HG02571 (cell line): Measurements from ENCODE around the gene TTC22.

ENCODE experiments used
- ATAC-seq: cut with Tn5 transposase; IDR thresholded peaks from one replicate; pipeline ENCODE4 v1.9.1; 2021; ENCODE audit warnings: mild to moderate bottlenecking, moderate library complexity; ENCODE audit not compliant: unreplicated experiment

The TTC22 gene

DNA sequence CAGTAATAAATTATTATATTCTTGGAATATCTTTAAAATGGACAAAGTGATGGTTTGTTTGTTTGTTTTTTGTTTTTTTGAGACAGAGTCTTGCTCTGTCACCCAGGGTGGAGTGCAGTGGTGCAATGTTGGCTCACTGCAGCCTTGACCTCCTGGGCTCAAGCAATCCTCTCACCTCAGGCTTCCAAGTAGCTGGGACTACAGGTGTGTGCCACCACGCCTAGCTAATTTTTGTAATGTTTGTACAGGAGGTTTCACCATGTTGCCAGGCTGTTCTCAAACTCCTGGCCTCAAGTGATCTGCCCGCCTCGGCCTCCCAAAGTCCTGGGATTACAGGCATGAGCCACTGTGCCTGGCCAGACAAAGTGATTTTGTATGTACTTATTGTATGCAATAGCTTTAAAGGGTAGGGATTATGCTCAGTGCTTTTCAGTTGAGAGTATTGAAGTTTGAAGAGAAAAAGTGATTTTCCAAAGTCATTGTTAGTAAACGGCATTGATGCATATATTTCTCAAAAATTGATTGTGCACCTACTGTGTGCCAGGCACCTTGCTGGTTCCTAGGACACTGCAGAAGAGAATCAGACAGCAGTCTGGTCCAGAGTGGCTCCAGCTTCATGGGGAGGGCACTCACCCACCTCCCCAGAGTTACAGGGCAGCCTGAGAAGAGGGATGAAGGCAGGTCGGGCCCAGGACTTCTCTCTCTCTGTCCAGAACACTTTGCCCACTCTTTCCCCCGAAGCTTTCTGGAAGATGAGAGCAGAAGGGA is 34.2 kb upstream of the TTC22 start:
- no peak for ATAC-seq

DNA sequence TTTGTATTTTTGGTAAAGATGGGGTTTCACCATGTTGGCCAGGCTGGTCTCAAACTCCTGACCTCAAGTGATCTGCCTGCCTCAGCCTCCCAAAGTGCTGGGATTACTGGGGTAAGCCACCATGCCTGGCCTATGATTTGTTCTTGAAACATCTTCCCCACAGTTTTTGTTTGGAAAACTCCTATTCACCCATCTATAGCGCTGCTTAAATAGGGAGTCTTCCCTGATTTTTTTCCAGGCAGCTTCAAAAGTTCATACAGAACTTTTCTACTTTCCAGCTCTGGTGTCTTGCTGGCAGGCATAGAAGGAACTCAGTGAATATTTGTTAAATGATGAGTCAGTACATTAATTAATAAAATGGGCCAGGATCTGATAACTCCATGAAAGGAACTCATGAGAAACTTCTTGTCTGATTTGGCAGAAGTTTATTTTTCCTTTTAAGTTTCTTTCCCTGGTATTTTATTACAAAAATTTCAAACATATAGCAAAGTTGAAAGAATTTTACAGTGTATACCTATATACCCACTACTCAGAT is 33.0 kb upstream of the TTC22 start:
- ATAC-seq, result no peak

DNA sequence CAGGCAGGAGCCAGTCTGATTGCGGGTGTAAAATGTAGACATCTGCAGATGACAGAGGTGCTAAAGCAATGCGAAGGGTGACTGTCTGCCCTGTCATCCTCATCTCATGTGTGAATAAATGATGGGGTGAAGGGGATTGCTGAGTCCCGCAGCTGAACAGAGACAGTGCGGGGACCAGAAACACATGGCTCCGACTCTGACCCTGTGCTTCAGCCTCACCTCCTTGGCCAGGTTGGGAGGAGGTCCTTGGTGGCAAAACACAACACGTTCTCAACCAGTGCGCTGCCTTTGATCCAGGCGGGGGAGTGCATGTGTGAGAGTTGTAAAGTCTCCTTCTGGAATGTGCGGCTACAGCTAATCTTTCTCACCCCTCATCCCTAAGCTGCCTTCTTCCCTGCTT is 32.0 kb upstream of the TTC22 start:
- ATAC-seq, result no peak

DNA sequence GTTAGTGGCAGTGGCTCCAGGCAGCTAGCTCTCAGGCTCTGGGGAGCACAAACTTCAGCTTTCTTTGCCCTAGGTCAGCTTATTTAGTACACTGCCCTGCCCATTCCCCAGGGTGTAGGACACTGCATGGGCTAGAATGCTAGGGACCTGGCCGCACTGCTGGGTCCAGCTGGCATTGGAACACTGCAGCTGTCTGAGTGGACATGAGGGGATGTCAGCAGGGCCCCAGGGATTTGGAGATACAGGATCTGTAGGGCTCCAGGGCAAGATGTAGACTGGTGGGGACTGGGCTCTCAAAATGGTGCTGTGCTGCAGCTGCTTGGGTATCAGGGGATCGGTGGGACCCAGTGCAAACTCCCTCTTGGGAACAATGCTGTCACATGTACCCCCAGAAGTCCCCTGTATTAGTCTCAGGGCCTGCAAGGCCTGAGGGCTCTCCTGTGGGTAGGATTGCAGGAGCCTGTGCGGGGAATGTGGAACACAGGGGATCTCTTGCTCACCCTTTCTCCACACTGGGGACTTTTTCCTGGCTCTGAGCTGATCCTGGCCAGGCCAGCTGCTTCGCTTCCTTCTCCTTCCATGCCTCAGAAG is 25.2 kb upstream of the TTC22 start:
- ATAC-seq, result no peak

DNA sequence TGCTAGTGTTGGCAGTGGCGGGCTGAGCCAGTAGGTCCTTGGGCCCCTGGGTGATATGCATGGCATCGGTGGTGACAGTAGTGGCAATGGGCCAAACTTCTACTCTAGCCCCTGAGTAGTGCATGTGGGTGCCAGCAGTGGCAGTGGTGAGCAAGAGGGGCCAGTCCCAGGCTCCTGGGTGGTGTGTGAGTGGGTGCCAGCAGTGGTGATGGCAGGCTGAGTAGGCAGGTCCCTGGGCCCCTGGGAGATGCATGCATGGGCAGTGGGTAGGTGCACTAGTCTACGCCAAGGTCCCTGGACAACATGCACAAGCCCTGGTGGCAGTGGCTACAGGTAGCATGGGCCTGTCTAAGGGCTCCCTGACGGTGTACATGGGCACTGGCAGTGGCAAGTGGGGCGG is 24.6 kb upstream of the TTC22 start:
- ATAC-seq, result no peak

DNA sequence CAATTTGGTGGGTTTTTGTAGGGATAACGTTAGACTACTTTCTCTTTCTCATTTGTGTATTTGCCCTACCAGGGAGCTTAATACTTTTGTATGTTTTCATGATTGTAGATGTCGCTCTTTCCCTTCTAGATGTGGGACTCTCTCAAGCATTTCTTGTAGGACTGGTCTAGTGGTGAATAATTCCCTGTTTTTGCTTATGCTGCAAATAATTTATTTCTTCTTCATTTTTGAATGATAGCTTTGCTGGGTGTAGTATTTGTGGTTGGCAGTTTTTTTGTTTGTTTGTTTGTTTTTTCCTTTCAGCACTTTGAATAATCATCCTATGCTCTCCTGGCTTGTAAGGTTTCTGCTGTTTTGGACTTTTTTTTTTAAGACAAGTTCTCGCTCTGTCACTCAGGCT is 22.5 kb upstream of the TTC22 start:
- ATAC-seq, result no peak

DNA sequence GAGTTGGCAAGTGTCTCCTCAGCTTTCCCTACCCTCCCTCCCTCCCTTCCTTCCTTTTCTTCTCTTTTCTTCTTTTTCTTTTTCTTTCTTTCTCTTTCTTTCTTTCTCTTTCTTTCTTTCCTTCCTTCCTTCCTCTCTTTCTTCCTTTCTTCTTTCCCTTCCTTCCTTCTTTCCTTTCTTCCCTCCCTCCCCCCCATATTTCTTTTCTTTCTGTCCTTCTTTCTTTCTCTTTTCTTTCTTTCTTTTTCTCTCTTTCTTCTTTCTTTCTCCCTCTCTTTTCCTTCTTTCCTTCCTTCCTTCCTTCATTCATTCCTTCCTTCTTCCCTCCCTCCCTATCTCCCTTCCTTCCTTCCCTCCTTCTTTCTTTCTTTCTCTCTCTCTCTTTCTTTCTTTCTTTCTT is 18.6 kb upstream of the TTC22 start:
- no peak for ATAC-seq

DNA sequence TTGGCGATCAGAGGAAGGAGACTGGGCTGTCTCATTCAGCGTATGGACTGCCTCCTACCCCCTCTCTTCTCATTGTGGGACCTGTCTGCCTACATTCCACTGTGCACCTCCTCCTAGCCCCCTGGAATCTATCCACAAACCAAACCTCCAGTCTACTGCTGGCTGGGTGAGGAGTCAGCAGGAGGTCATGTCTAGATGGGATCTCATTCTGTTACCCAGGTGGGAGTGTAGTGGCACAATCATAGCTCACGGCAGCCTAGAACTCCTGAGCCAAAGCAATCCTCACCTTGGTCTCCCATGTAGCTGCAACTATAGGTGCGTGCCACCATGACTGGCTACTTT is 18.0 kb upstream of the TTC22 start:
- ATAC-seq, result no peak

DNA sequence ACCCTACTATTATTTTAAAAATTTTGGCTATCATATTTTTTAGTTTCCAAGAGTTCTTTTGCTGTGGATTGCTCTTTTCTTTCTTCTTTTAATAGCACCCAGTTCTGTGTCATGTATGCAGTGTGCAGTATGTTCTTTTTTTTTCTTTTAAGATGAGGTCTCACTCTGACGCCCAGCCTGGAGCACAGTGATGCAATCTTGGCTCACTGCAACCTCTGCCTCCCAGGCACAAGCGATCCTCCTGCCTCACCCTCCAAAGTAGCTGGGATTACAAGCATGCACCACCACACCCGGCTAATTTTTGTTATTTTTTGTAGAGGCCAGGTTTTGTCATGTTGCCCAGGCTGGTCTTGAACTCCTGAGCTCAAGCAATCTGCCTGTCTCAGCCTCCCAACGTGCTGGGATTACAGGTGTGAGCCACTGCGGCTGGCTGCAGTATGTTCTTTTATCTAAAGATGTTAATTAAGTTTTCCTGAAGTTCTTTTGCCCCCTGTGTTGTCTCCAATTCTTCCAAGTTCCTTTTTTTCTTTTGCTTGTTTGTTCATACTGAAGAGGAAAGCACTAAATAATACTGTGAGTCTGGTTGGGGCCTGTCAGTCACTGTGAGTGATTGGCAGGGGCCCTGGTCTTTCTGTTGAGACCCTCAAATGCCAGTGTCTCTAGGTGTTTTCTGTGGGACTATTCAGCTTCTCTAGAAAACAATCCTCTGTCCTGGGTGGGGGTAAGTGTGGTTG is 17.5 kb upstream of the TTC22 start:
- no peak for ATAC-seq

DNA sequence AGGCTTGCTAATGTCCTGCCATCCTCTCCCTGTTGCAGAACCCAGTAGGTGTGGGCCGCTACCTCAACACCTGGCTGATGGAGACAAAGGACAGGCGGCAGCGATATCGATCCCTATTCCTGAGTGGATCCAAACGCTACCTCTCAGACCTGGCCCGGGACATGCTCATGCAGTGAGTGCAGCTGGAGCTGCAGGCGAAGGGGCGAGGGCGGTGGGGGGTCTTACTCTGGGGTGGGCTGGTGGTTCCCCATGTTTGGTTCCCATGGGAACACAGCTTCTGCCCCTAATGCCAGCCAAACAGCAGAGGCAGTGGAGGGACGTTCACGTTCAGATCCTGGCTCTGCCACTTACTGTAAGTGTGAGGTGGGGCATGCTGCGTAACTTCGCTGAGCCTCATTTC is 15.8 kb upstream of the TTC22 start:
- no peak for ATAC-seq

DNA sequence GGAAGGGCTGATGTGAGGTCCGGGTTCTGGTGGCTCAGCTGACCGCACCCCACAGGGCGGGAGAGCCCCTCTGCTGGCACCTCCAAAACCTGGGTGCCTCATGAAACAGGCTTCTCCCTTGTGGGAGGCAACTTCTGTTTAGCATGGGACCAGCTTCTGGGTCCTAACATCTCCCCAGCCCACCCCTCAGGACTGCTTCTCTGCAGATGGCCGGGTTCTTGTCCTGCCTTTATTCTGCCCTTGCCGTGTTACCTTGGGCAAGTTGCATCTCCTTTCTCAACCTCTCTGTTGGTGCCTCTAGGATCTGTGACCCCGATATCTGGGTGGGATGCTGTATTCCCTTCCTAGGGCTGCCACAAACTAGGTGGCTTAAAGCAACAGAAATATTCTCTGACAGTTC is 15.0 kb upstream of the TTC22 start:
- ATAC-seq, result no peak

DNA sequence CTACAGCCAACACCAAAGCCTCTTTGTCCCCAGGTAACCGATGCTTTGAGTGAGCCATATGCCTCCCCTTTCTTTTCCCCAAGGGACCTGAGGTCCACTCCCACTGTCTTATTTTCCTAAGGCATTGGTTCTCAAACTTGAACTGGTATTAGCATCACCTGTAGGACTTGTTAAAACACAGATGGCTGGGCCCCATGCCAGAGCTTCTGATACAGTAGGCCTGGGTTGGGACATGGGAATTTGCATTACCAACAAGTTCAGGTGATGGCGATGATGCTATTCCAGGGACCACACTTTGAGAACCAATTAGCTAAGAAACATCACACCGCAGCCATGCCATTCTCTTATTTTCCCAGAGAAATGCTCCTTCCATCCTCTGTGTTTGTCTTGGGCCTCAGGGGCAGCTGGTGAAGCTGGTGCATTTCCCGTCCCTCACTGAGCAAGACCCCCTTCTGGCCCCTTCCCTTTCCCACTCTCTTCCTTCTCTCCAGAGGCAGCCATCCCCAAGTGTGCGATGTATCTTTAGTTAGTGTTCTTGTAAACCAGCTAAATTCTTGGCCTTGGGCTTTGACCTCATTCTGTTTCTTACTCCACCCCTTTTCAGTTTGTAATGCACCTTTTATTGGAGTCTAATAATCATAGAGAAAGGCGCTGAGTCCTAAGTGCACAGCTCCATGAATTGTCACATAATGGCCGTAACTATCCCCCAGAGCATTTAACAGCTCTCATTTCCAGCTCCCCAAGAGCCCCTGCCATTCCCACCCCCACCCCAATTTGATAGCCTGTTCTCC is 14.2 kb upstream of the TTC22 start:
- ATAC-seq, result no peak

DNA sequence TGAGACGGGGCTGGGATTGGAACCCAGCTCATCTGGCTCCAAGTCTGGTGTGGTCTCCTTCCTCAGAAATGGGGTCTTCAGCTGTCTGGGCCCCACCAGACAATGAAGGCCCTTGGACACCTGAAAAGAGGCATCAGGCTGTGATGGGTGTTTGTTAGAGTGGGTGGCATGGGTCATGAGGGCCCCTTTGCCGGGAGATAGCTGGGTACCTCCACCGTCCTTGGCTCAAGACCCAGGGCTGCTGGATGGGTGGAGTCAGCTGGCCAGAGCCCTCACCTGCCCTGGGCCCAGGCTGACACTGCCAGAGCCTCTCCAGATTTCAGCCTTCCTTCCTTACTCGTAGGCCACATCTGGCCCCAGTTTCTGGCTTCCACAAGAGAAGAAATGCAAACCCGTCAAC is 13.4 kb upstream of the TTC22 start:
- no peak for ATAC-seq

DNA sequence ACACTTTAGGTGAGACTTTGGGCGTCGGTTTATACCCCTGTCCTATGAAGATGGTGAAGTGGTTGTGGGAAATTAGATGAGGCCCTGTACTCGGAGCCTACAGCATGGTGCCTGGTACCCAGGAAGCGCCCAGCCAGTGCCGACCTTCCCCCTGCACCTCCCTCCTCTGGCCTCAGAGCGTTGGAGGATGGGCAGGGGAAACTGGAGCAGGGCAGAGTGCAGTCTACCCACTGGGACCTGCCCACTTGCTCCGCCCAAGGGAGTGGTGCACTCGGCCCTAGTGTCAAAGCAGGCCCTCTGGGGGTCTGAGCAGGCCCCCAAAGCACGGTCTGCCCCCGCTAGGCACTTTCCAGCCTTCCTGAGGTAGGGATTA is 13.0 kb upstream of the TTC22 start:
- no peak for ATAC-seq

DNA sequence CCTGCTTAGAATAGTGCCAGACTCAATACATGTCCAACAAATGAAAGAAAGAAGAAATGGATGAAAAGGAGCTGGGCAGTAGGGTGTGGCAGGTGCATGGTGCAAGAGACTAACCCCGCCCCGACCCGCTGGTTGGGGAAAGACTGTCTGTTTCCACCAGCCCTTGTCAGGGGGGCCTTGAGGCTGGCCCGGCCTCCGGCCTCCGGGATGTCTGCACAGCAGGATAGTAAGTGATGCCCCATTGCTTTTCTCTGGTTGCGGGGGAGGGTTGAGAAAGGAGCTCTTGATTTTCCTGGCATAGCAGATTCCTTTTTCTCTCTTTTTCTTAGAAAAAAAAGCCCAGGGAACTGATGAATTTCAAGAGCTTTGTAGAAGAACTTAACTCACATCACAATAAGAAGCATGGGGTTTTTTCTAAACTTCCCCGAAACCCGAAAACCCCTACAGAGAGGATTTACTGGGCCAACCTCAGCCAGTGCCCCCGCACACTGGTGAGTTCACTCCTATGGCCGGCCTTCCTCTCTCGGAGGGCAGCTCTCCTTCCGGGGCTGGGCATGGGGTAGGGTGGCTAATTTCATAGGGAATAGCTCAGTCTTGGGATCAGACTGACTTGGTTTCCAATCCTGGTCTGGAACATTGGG is 12.5 kb upstream of the TTC22 start:
- no peak for ATAC-seq

DNA sequence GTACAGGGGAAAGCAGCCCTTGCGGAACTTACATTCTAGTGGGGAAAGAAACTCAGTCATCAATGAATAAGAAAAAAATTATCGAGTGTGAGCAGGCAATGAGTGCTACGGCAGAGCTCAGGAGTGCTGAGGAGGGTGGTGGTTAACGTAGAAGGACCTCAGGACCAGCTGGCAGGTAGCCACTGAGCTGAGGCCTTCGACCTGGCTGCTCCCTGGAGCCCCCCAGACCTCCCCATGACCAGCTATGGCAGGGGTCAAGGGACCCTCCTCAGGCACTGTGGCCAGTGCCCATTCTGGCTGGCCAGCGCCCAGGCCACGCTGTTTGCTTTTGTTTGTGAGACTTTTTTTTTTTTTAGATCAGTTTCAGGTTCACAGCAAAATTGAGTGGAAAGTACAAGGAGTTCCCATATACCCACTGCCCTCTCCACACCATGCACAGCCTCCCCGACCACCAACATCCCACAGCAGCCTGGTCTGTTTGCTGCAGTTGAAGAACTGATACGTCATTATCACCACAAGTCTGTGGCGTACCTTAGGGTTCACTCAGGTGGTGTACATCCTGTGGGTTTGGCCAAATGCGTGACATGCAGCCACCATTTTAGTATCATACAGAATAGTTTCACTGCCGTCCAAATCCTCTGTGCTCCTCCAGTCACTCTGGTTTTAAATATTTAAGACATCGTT is 11.8 kb upstream of the TTC22 start:
- no peak for ATAC-seq

DNA sequence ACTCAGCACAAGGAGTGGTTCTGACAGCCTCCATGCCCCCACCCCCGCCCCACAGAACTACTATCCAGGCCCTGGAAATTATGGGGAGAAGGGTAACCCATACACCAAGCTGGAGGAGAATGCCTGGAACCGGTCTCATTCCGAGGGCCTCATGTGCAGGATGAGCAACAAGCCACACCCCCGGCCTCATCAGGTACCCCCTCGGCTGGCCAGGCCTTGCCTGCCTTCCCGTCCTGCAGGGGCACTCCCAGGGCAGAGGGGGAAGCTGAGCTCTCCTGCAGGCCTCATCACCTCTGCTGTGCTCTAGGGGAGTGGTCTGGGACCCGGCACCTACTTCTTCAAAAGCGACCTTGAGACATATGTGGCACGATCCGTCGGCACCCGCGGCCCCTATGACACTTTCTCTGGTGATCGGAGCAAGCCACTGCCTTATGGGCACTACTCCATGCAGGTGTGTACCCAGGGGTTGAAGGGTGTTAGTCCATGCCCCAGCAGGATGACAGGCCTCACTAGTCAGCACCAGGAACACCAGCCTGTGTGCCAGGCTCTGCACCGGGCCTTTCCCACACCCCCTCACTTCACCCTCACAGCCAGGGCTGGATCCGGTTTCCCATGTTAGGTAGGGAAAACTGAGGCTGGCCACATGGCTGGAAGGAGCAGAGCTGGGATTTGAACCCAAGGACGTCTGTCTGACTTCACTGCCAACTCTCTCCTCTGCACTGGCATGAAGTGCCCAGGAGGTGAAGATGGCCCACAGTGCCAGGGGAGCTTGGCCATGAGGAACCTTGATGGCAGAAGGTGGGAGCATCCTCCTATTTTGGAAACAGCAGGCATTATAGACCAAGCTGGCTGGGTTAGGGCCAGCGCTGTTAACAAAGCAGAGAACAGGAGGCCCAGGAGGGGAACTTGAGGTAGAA is 10.9 kb upstream of the TTC22 start:
- ATAC-seq, result no peak

DNA sequence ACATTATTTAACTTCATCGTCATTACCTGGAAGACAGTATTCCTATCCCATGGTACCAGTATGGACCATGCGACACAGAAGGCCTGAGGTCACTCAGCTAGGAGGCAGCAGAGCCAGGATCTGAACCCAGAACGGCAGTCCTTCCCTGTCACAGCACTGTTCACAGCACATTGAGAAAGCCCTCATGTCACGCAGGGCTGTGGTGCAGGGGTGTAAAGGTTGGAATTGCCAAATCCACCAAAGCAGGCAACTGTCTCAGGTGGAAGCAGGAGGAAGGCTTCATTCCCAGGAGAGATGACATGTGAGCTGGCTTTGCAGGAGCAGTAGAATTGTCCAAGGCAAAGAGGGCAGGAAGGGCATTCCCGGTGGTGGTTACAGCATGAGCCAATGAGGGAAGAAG is 9.9 kb upstream of the TTC22 start:
- ATAC-seq, result no peak
